RWPE1 (cell line): ENCODE measurements around the gene CAMK1D.
A peak's percentile ranks its signal among the peaks of the same experiment; 100 is the strongest.

Experiments used
- CTCF ChIA-PET: fragments of 350-600 bp; sonication (Branson Sonifier 250); formaldehyde crosslinking; extraction: SDS; loops from one replicate; lab custom pipeline; 2021; lab: Yijun Ruan, JAX
- POLR2A ChIA-PET: fragments of 400-600 bp; formaldehyde crosslinking; extraction: SDS; loops from one replicate; lab custom pipeline; 2020; ENCODE audit warnings: antibody characterized with exemption; ENCODE audit not compliant: low non-redundant PET; lab: Yijun Ruan, JAX
- DNase-seq: peaks from one replicate; pipeline ENCODE4 v3.0.0; 2012; ENCODE audit warnings: low spot score
- H3K27ac ChIP-seq: fragments of 450-650 bp; 2 replicates; pipeline ENCODE4 v1.5.1; 2017
- TF ChIP-seq, protein P1 (sequence below): fragments of 450-650 bp; conservative IDR thresholded peaks from 2 replicates; pipeline ENCODE4 v1.5.1; 2017; ENCODE audit warnings: low read depth, mild to moderate bottlenecking

CAMK1D gene

DNA sequence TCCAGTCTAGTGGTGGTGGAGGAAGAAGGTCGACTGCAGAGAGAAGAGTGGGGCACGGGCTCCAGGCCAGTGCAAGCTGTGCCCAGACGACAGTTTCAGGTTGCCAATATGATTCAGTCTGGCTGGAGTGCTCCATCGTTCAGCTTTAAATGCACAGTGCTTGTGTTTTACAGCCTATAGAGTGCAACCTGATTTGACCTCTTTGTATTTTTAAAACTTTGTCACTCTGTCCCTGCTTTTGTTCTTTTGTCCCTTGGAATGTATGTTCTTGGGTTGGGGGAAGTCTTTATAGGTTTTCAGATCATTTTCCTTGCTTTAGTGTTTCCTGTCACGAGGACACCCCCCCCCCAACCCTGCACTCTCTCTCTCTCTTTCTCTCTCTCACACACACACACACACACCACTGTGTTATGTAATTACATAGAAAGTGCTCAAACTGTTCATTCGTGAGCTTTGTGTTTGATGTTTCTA, 198.0 kb downstream of the CAMK1D start:
- POLR2A ChIA-PET = interaction anchor here (0.6 kb wide), 1 partner anchor 17 kb away, joined by 5 read pairs; no protein-coding TSS in a partner anchor
- CTCF ChIA-PET = no interaction called here
- TF ChIP-seq, protein P1, sequence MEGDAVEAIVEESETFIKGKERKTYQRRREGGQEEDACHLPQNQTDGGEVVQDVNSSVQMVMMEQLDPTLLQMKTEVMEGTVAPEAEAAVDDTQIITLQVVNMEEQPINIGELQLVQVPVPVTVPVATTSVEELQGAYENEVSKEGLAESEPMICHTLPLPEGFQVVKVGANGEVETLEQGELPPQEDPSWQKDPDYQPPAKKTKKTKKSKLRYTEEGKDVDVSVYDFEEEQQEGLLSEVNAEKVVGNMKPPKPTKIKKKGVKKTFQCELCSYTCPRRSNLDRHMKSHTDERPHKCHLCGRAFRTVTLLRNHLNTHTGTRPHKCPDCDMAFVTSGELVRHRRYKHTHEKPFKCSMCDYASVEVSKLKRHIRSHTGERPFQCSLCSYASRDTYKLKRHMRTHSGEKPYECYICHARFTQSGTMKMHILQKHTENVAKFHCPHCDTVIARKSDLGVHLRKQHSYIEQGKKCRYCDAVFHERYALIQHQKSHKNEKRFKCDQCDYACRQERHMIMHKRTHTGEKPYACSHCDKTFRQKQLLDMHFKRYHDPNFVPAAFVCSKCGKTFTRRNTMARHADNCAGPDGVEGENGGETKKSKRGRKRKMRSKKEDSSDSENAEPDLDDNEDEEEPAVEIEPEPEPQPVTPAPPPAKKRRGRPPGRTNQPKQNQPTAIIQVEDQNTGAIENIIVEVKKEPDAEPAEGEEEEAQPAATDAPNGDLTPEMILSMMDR = no peak
- DNase-seq = no peak
- no peak overlapping the region for H3K27ac ChIP-seq

DNA sequence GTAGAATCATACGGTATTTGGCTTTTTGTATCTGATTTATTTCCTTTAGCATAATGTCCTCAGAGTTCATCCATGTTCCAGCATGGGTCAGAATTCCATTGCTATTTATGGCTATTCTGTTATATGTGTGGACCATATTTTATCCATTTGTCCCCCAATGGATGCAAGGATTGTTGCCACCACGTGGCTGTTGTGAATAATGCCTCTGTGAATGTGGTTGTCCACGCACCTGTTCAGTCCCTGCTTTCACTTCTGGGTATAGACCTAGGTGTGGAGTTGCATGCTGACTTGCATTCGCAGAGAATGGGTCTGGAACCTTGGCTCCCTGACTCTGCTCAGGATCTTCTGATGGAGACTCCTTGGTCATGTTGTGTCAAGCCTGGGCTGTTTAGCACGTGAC, 199.9 kb downstream of the CAMK1D start:
- POLR2A ChIA-PET = no interaction called here
- CTCF ChIA-PET = no interaction called here
- TF ChIP-seq, protein P1 = no peak
- DNase-seq = peak; percentile 9
- H3K27ac ChIP-seq = no peak overlapping the region

DNA sequence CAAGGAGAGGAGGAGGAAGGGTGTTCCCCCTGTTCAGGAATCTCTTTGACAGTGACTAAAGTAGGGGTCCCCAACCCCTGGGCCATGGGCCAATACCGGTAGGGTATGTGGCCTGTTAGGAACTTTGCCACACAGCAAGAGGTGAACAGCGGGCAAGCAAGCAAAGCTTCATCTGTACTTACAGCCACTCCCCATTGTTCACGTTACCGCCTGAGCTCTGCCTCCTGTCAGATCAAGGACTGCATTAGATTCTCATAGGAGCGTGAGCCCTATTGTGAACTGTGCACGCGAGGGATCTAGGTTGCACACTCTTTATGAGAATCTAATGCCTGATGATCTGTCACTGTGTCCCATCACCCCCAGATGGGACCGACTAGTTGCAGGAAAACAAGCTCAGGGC, 201.6 kb downstream of the CAMK1D start:
- ChIA-PET CTCF (no interaction called here), POLR2A (no interaction called here)
- no peak for DNase-seq
- no peak overlapping the region for H3K27ac ChIP-seq
- TF ChIP-seq, protein P1 = no peak

DNA sequence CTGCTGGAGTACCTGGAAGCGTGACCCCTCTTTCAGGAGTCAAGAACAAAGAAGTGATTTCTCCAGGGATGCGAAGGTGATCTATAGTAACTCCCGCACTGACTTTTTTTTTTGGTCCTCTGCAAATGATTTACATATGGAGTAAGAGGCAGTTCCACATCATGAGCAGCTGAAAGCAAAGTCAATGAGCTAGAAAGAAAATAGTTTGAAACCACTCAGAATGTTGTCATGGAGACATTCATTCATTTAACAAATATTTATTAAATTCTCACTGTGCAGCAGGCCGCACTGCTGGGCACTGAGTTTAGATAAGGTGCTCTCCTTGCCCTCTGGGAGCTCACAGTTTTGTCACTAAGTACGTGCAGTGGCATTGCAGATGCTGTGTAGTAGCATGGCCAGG, 206.7 kb downstream of the CAMK1D start:
- POLR2A ChIA-PET = no interaction called here
- no peak for DNase-seq
- CTCF ChIA-PET = no interaction called here
- no peak overlapping the region for H3K27ac ChIP-seq
- TF ChIP-seq, protein P1 = no peak

DNA sequence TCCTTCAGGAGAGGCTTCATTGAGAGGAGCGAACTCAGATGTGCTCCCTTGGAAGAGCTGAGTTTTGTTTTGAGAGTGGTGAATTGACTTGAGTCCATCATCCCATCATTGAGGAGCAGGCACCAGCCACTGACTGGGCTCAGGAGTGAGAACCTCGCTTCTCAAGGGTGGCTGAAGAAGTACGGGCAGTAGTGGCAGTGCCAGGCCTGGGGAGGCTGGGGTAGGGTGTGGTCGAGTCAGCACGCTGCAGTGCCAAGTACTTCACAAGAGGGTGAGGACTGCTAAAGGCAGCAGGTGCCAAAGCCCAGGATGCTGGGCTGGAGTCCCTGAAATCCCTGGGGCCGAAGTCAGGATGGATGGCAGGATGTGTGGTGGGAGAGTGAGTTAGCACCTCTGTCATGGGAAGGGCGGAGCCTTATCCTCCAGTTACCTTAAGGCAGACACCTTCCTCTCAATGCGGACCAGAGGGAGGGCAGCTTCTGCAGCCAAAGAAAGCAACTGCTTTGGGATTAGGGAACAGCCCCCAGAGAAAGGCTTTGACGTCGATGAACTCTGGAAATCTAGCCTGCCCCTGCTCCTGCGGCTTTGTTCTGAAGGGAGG, 210.3 kb downstream of the CAMK1D start:
- ChIA-PET POLR2A (no interaction called here), CTCF (no interaction called here)
- H3K27ac ChIP-seq = no peak overlapping the region
- TF ChIP-seq, protein P1 = no peak
- no peak for DNase-seq

DNA sequence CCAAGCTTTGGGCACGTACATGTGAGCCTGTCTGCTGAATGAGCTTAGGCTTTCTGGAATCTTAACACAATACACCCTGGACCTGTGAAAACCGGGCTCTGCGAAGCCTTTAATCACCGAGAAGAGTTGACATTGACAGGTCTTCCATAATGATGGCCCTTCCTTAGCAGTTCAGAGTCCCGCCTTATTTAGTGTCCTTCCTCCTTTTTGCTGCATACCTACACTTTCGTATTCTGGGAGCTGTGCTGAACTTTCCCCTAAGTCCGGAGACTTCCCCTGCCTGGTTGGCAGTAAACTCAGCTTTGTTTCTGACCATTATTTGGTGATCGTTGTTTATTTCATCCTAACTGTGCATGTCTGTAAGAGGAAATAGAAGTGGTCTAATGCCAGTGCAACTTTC, 212.0 kb downstream of the CAMK1D start:
- TF ChIP-seq, protein P1 = no peak
- no peak for DNase-seq
- ChIA-PET POLR2A (no interaction called here), CTCF (no interaction called here)
- no peak overlapping the region for H3K27ac ChIP-seq
